ENCODE results near the gene PRUNE2. TPM values are rescaled to one million over a fixed set of nuclear protein-coding genes. Genes with fewer than 3 reads are reported as not detected.
A peak's percentile ranks its signal among the peaks of the same experiment; 100 is the strongest.

PRUNE2 gene
- total and polyA plus RNA-seq, 5 experiments from 2014 or later, result not detected

GRCh38 chr9:76733096-76733495 is 172.8 kb downstream of the PRUNE2 start:
- no peaks in the 10 kb centered on the region for H3K4me1 Mint-ChIP-seq
- H3K4me3 Mint-ChIP-seq, result no peak overlapping the region
- H3K27me3 Mint-ChIP-seq, result peaks cover 2 to 10% (median 3%) of the 10 kb centered on the region in 5 donors

GRCh38 chr9:76732341-76732958 is 173.5 kb downstream of the PRUNE2 start:
- Mint-ChIP-seq H3K27ac (no peak overlapping the region), H3K4me3 (no peak overlapping the region), H3K27me3 (peaks cover 2 to 9% (median 3%) of the 10 kb centered on the region in 5 donors), H3K9me3 (no peaks in the 10 kb centered on the region), H3K4me1 (no peaks in the 10 kb centered on the region), H3K36me3 (no peaks in the 10 kb centered on the region)
- DNase-seq (no peak), ATAC-seq (no peak)
- POLR2A ChIA-PET, result no interaction called here

More at GRCh38 chr9:76733096-76733495, 172.8 kb downstream of the PRUNE2 start:
- POLR2A ChIA-PET, result no interaction called here
- Mint-ChIP-seq H3K9me3 (no peaks in the 10 kb centered on the region), H3K27ac (peak overlapping the region in 1 of 10 donors; percentile 54), H3K36me3 (no peaks in the 10 kb centered on the region)
- no peak for DNase-seq
- no peak for ATAC-seq

- ATAC-seq (no peak), DNase-seq (no peak)
- H3K36me3 Mint-ChIP-seq, result no peaks in the 10 kb centered on the region
- no peak overlapping the region for H3K4me3 Mint-ChIP-seq
- H3K4me1 Mint-ChIP-seq, result no peaks in the 10 kb centered on the region
- POLR2A ChIA-PET, result no interaction called here
- peaks cover 0 to 2% (median 0%) of the 10 kb centered on the region in 9 donors for H3K9me3 Mint-ChIP-seq
- no peak overlapping the region for H3K27ac Mint-ChIP-seq
- peaks cover 4 to 15% (median 10%) of the 10 kb centered on the region in 5 donors for H3K27me3 Mint-ChIP-seq
Measured at GRCh38 chr9:76730801-76731200, 175.1 kb downstream of the PRUNE2 start.

GRCh38 chr9:76729980-76730737 is 175.8 kb downstream of the PRUNE2 start:
- no peak overlapping the region for H3K4me3 Mint-ChIP-seq
- POLR2A ChIA-PET, result no interaction called here
- H3K27me3 Mint-ChIP-seq, result peaks cover 4 to 22% (median 13%) of the 10 kb centered on the region in 5 donors
- no peak overlapping the region for H3K27ac Mint-ChIP-seq
- H3K4me1 Mint-ChIP-seq, result no peaks in the 10 kb centered on the region
- ATAC-seq (no peak), DNase-seq (no peak)
- no peaks in the 10 kb centered on the region for H3K36me3 Mint-ChIP-seq
- H3K9me3 Mint-ChIP-seq, result peaks cover 0 to 2% (median 0%) of the 10 kb centered on the region in 9 donors

- no peaks in the 10 kb centered on the region for H3K4me1 Mint-ChIP-seq
- POLR2A ChIA-PET, result no interaction called here
- peaks cover 0 to 2% (median 0%) of the 10 kb centered on the region in 9 donors for H3K9me3 Mint-ChIP-seq
- peaks cover 6 to 25% (median 12%) of the 10 kb centered on the region in 5 donors for H3K27me3 Mint-ChIP-seq
- no peaks in the 10 kb centered on the region for H3K36me3 Mint-ChIP-seq
- ATAC-seq (no peak), DNase-seq (no peak)
- H3K4me3 Mint-ChIP-seq, result no peak overlapping the region
- H3K27ac Mint-ChIP-seq, result no peak overlapping the region
Measured at GRCh38 chr9:76729116-76729515, 176.8 kb downstream of the PRUNE2 start.

- Mint-ChIP-seq H3K9me3 (peaks cover 0 to 2% (median 0%) of the 10 kb centered on the region in 9 donors), H3K27me3 (peaks cover 9 to 25% (median 12%) of the 10 kb centered on the region in 5 donors), H3K36me3 (peaks cover 0 to 3% (median 0%) of the 10 kb centered on the region in 3 donors), H3K27ac (no peak overlapping the region), H3K4me1 (no peaks in the 10 kb centered on the region), H3K4me3 (no peak overlapping the region)
- POLR2A ChIA-PET, result no interaction called here
- ATAC-seq (no peak), DNase-seq (no peak)
Measured at GRCh38 chr9:76725885-76726284, 180.0 kb downstream of the PRUNE2 start.

- POLR2A ChIA-PET, result no interaction called here
- H3K36me3 Mint-ChIP-seq, result peaks cover 0 to 3% (median 0%) of the 10 kb centered on the region in 3 donors
- H3K27ac Mint-ChIP-seq, result no peak overlapping the region
- H3K4me3 Mint-ChIP-seq, result no peak overlapping the region
- H3K9me3 Mint-ChIP-seq, result peaks cover 0 to 2% (median 0%) of the 10 kb centered on the region in 9 donors
- H3K4me1 Mint-ChIP-seq, result no peaks in the 10 kb centered on the region
- peaks cover 9 to 25% (median 10%) of the 10 kb centered on the region in 5 donors for H3K27me3 Mint-ChIP-seq
- DNase-seq (no peak), ATAC-seq (no peak)
Measured at GRCh38 chr9:76725011-76725546, 180.8 kb downstream of the PRUNE2 start.

GRCh38 chr9:76720245-76720644 is 185.7 kb downstream of the PRUNE2 start:
- Mint-ChIP-seq H3K36me3 (peaks cover 0 to 3% (median 0%) of the 10 kb centered on the region in 3 donors), H3K4me3 (no peak overlapping the region), H3K9me3 (no peaks in the 10 kb centered on the region), H3K27ac (no peak overlapping the region), H3K27me3 (peaks cover 14 to 26% (median 18%) of the 10 kb centered on the region in 5 donors), H3K4me1 (no peaks in the 10 kb centered on the region)
- POLR2A ChIA-PET, result no interaction called here
- ATAC-seq (no peak), DNase-seq (no peak)

GRCh38 chr9:76718166-76718565 is 187.7 kb downstream of the PRUNE2 start:
- Mint-ChIP-seq H3K9me3 (no peaks in the 10 kb centered on the region), H3K36me3 (no peaks in the 10 kb centered on the region), H3K4me3 (no peak overlapping the region), H3K4me1 (no peaks in the 10 kb centered on the region), H3K27ac (no peak overlapping the region), H3K27me3 (peaks cover 10 to 20% (median 15%) of the 10 kb centered on the region in 5 donors)
- DNase-seq (no peak), ATAC-seq (no peak)
- POLR2A ChIA-PET, result no interaction called here

GRCh38 chr9:76717613-76718012 is 188.3 kb downstream of the PRUNE2 start:
- H3K27me3 Mint-ChIP-seq, result peaks cover 10 to 20% (median 15%) of the 10 kb centered on the region in 5 donors
- H3K9me3 Mint-ChIP-seq, result no peaks in the 10 kb centered on the region
- no peak overlapping the region for H3K27ac Mint-ChIP-seq
- DNase-seq (no peak), ATAC-seq (no peak)
- H3K4me3 Mint-ChIP-seq, result no peak overlapping the region
- POLR2A ChIA-PET, result no interaction called here
- no peaks in the 10 kb centered on the region for H3K4me1 Mint-ChIP-seq
- H3K36me3 Mint-ChIP-seq, result no peaks in the 10 kb centered on the region

GRCh38 chr9:76717176-76717575 is 188.7 kb downstream of the PRUNE2 start:
- ATAC-seq (no peak), DNase-seq (no peak)
- Mint-ChIP-seq H3K9me3 (no peaks in the 10 kb centered on the region), H3K4me1 (no peaks in the 10 kb centered on the region), H3K36me3 (no peaks in the 10 kb centered on the region), H3K4me3 (no peak overlapping the region), H3K27ac (no peak overlapping the region), H3K27me3 (peaks cover 10 to 20% (median 12%) of the 10 kb centered on the region in 5 donors)
- POLR2A ChIA-PET, result no interaction called here

GRCh38 chr9:76716085-76716672 is 189.7 kb downstream of the PRUNE2 start:
- DNase-seq, result no peak
- H3K27me3 Mint-ChIP-seq, result peaks cover 11 to 20% (median 13%) of the 10 kb centered on the region in 5 donors
- POLR2A ChIA-PET, result no interaction called here
- H3K4me3 Mint-ChIP-seq, result no peak overlapping the region
- H3K9me3 Mint-ChIP-seq, result no peaks in the 10 kb centered on the region
- no peaks in the 10 kb centered on the region for H3K36me3 Mint-ChIP-seq
- no peak for ATAC-seq
- no peak overlapping the region for H3K27ac Mint-ChIP-seq
- no peaks in the 10 kb centered on the region for H3K4me1 Mint-ChIP-seq

- Mint-ChIP-seq H3K27ac (no peak overlapping the region), H3K27me3 (peaks cover 10 to 34% (median 26%) of the 10 kb centered on the region in 5 donors), H3K4me3 (no peak overlapping the region), H3K36me3 (no peaks in the 10 kb centered on the region), H3K9me3 (no peaks in the 10 kb centered on the region), H3K4me1 (no peaks in the 10 kb centered on the region)
- POLR2A ChIA-PET, result no interaction called here
- DNase-seq (no peak), ATAC-seq (no peak)
Measured at GRCh38 chr9:76713381-76713780, 192.5 kb downstream of the PRUNE2 start.

Measured in naive thymus-derived CD8-positive, alpha-beta T cell (primary cell).